ENCODE measurements around the gene KRTAP10-4.

DNA sequence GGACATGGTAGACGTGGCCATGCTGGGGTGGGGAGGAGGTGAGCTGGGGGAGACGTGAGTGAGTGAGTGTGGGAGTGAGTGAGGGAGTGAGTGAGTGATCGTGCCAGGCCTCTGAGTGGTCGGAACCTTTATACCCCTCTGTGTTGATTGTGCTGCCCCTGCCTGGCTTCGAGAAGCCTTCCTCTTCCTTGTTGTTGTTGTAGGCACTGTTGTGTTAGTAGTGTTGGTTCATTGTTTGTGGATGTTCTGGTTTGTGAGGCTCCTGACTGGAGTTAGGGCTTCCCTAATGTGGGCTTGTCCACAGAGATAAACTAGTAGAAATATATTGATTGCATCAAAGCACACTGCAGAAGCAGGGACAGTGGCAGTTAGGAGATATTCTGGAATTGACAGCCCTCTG is 14.8 kb upstream of the KRTAP10-4 start, which contains the start of gene KRTAP10-3:
- TF ChIP-seq POLR2A (IDR thresholded peaks at IDR 0.05; ENCODE audit: low read depth, low read length) (no peak), POLR2AphosphoS5 (IDR thresholded peaks at IDR 0.05; ENCODE audit: low read depth, low read length) (no peak), TAF1 (IDR thresholded peaks at IDR 0.05; ENCODE audit: low read depth, low read length) (no peak), SPI1 (IDR thresholded peaks at IDR 0.05; ENCODE audit: low read depth, low read length) (no peak), PAX5 (IDR thresholded peaks at IDR 0.05; ENCODE audit: insufficient read depth, low read length, severe bottlenecking) (no peak), POU2F2 (IDR thresholded peaks at IDR 0.05; ENCODE audit: low read depth, low read length) (no peak)

Data from GM12891 (cell line).